ENCODE measurements around the gene SERINC2. TPM values are rescaled to one million over a fixed set of nuclear protein-coding genes. Genes with fewer than 3 reads are reported as not detected.

The SERINC2 gene
- total RNA-seq, 1 experiment from 2014 or later, result 14.1 TPM

GRCh38 chr1:31453384-31454079 is 40.5 kb downstream of the SERINC2 start:
- no peaks in the 10 kb centered on the region for H3K4me1 Mint-ChIP-seq
- H3K36me3 Mint-ChIP-seq (ENCODE audit: insufficient read depth in 1 of 3, low read depth in 3 of 3), result peaks cover 3 to 14% (median 5%) of the 10 kb centered on the region in 3 experiments; a peak in 6 of 7 replicates
- Histone ChIP-seq H2AK5ac (ENCODE audit: insufficient read length, low read length) (no peak overlapping the region), H3K18ac (ENCODE audit: insufficient read length, low read depth, low read length) (no peak overlapping the region), H3K23ac (ENCODE audit: insufficient read length, low read depth, low read length) (no peak overlapping the region), H3K27me3 (ENCODE audit: insufficient read depth, low read length) (no peaks in the 10 kb centered on the region), H3K4me2 (ENCODE audit: insufficient read depth, insufficient read length, low read length) (no peak overlapping the region), H3K4ac (ENCODE audit: low read depth, low read length) (no peak overlapping the region), H2BK12ac (ENCODE audit: insufficient read length, low read depth, low read length) (no peak overlapping the region), H2BK120ac (ENCODE audit: low read depth, low read length, poor library complexity, severe bottlenecking) (no peak overlapping the region), H4K20me1 (ENCODE audit: control insufficient read depth, insufficient read depth, insufficient read length) (no peaks in the 10 kb centered on the region), H3T11ph (ENCODE audit: low read length) (no peak overlapping the region), H3K14ac (ENCODE audit: insufficient read depth, low read length) (no peak overlapping the region), H4K91ac (ENCODE audit: insufficient read length, low read depth, low read length) (no peak overlapping the region), H4K5ac (ENCODE audit: insufficient read length, low read depth, low read length) (no peak overlapping the region), H3K79me2 (ENCODE audit: insufficient read depth, low read length) (no peaks in the 10 kb centered on the region), H2BK15ac (ENCODE audit: low read depth, low read length) (no peak overlapping the region), H4K8ac (replicated peaks; ENCODE audit: insufficient read length, low read depth, low read length) (no peak overlapping the region), H3K4me1 (ENCODE audit: insufficient read depth, low read length) (no peaks in the 10 kb centered on the region), H2BK5ac (ENCODE audit: insufficient read length, low read length) (no peak overlapping the region), H3K9ac (ENCODE audit: extremely low read depth, insufficient read length, low read length) (no peak overlapping the region), H3K27ac (ENCODE audit: insufficient read length, low read depth, low read length) (no peak overlapping the region), H2BK20ac (ENCODE audit: low read depth, low read length, poor library complexity, severe bottlenecking) (no peak overlapping the region), H2AFZ (ENCODE audit: low read length) (no peak overlapping the region), H3K23me2 (ENCODE audit: insufficient read length, low read depth, low read length, poor library complexity, severe bottlenecking) (no peaks in the 10 kb centered on the region), H3K79me1 (ENCODE audit: insufficient read depth, low read depth, low read length, poor library complexity, severe bottlenecking) (no peaks in the 10 kb centered on the region), H3K9me3 (ENCODE audit: control insufficient read depth, low read depth, low read length) (peaks cover 6% of the 10 kb centered on the region), H3K56ac (ENCODE audit: insufficient read length, low read depth, low read length) (no peak overlapping the region)
- no peak for DNase-seq
- TF ChIP-seq, protein P1, sequence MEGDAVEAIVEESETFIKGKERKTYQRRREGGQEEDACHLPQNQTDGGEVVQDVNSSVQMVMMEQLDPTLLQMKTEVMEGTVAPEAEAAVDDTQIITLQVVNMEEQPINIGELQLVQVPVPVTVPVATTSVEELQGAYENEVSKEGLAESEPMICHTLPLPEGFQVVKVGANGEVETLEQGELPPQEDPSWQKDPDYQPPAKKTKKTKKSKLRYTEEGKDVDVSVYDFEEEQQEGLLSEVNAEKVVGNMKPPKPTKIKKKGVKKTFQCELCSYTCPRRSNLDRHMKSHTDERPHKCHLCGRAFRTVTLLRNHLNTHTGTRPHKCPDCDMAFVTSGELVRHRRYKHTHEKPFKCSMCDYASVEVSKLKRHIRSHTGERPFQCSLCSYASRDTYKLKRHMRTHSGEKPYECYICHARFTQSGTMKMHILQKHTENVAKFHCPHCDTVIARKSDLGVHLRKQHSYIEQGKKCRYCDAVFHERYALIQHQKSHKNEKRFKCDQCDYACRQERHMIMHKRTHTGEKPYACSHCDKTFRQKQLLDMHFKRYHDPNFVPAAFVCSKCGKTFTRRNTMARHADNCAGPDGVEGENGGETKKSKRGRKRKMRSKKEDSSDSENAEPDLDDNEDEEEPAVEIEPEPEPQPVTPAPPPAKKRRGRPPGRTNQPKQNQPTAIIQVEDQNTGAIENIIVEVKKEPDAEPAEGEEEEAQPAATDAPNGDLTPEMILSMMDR (conservative IDR thresholded peaks at IDR 0.05), result no peak
- H3K27me3 Mint-ChIP-seq (ENCODE audit: low read depth), result peaks cover 33% of the 10 kb centered on the region
- no peak overlapping the region for H3K4me3 Mint-ChIP-seq
- H3K27ac Mint-ChIP-seq, result no peak overlapping the region
- WGBS (ENCODE audit: extremely low coverage, insufficient read length, low lambda C conversion rate), result no CpG with 5 or more reads among the region's 8 CpGs
- peaks cover 28 to 35% of the 10 kb centered on the region in 2 experiments for H3K9me3 Mint-ChIP-seq
